K562 (cell line): Measurements from ENCODE around the gene HSF5.

Experiments
- CBX8 ChIP-seq: fragments of 200-600 bp; sonication (generic); IDR thresholded peaks from 2 replicates; pipeline ENCODE4 v1.6.1; 2012; ENCODE audit warnings: borderline replicate concordance, mixed run types, low read depth, mild to moderate bottlenecking, moderate library complexity, mixed read lengths, low read length, control low read depth, inconsistent platforms; ENCODE audit not compliant: poor library complexity, severe bottlenecking; ENCODE audit errors: extremely low read depth
- CREB1 ChIP-seq, 2 experiments: sonication (generic) in 1 of 2; formaldehyde crosslinking in 1 of 2; IDR thresholded peaks; 2 replicates each; pipeline versions ENCODE4 v1.6.1 to v1.8.0; 2012 to 2022; ENCODE audit warnings: inconsistent platforms in 1 of 2, mild to moderate bottlenecking in 1 of 2, missing genetic modification reagents in 1 of 2, moderate library complexity in 1 of 2
- SMC3 ChIP-seq: conservative IDR thresholded peaks from 2 replicates; pipeline ENCODE4 v1.6.1; 2011; ENCODE audit warnings: low read depth, low read length, improper control_type of control experiment; ENCODE audit not compliant: insufficient read depth

DNA sequence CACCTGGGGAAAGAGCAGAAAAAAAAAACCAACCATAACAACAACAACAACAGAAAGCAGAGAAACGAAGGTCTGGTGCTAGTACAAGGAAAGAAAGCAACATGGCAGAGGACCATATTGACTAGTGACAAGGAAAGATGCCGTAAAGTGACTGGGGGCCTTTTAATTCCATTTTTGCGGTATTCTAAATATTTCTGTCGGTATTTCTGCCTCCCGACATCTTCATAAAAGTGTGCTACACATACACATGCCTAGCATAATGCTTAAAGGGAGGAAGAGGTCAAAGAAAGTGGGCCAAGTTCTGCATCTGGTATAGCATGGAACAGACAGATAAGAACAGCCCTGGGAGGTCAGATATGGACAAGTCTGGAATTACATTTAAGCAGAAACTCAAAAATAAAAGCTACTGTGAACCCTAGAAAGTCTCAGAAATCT is 51.4 kb downstream of the HSF5 start:
- TF ChIP-seq CREB1 (IDR thresholded peaks at IDR 0.05): no peak
- no peak for TF ChIP-seq CREB1 (CRISPR knock-in tag; IDR thresholded peaks at IDR 0.05)
- TF ChIP-seq SMC3: no peak
- no peak for TF ChIP-seq CBX8
